Spleen (tissue), 7 donors: ENCODE data around the gene TM9SF3.

ENCODE experiments used
- POLR2A ChIP-seq, 3 donors: fragments of 450-650 bp; IDR thresholded peaks; one replicate each; pipeline ENCODE4 v1.5.1; 2017; ENCODE audit warnings: antibody characterized with exemption in 3 of 3, mild to moderate bottlenecking in 1 of 3
- POLR2AphosphoS5 ChIP-seq, 3 donors: sonication (generic); formaldehyde crosslinking; IDR thresholded peaks; one replicate each; pipeline ENCODE4 v1.5.1; 2017; ENCODE audit warnings: antibody characterized with exemption in 3 of 3
- TF ChIP-seq, protein P1 (sequence below), 11 experiments: fragments of 200-600 bp in 7 of 11; fragments of 450-650 bp in 4 of 11; sonication (generic) in 4 of 11; IDR thresholded peaks in 8 of 11; conservative IDR thresholded peaks in 3 of 11; 1 replicate in 7 of 11; 2 replicates in 4 of 11; pipeline versions ENCODE4 v1.4.0 to v1.8.0; 2016 to 2021; ENCODE audit warnings: antibody characterized with exemption in 11 of 11, inconsistent platforms in 4 of 11, mild to moderate bottlenecking in 1 of 11
- donor health status: DM: no; HTN: no; CAD: no; lungs with moderate emphysema.
- donor health status: DM: no; HTN: no; CAD: no.
- donor health status: DM: no; HTN: no; CAD: no.

DNA sequence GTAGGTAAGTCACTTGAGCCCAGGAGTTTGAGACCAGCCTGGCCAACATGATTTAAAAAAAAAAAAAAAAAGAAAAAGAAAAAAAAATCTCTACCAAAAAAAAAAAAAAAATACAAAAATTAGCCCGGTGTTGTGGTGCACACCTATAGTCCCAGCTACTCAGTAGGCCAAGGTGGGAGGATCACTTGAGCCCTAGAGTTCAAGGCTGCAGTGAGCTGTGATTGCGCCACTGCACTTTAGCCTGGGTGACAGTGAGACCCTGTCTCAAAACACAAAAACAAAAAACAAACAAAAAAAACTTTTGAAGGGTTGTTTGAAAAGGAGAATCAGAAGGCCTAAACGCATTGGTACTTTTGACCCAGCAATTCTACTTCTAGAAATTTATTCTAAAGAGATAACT is 86.8 kb downstream of the TM9SF3 start:
- TF ChIP-seq, protein P1, sequence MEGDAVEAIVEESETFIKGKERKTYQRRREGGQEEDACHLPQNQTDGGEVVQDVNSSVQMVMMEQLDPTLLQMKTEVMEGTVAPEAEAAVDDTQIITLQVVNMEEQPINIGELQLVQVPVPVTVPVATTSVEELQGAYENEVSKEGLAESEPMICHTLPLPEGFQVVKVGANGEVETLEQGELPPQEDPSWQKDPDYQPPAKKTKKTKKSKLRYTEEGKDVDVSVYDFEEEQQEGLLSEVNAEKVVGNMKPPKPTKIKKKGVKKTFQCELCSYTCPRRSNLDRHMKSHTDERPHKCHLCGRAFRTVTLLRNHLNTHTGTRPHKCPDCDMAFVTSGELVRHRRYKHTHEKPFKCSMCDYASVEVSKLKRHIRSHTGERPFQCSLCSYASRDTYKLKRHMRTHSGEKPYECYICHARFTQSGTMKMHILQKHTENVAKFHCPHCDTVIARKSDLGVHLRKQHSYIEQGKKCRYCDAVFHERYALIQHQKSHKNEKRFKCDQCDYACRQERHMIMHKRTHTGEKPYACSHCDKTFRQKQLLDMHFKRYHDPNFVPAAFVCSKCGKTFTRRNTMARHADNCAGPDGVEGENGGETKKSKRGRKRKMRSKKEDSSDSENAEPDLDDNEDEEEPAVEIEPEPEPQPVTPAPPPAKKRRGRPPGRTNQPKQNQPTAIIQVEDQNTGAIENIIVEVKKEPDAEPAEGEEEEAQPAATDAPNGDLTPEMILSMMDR (IDR thresholded peaks at IDR 0.05 in 8 of 11, conservative IDR thresholded peaks at IDR 0.05 in 3 of 11) = no peak
- TF ChIP-seq POLR2AphosphoS5 (IDR thresholded peaks at IDR 0.05) (no peak), POLR2A (IDR thresholded peaks at IDR 0.05) (no peak)
